Fibroblast of skin of back (primary cell): ENCODE results near the gene TSKU.
"Not testable (repeated sequence)": the region's sequence is repeated elsewhere in the genome, so short reads cannot be mapped to it uniquely, and the experiment has no call there.

Experiments used
- DNase-seq: peaks from one replicate; pipeline ENCODE4 v3.0.0-alpha.2; 2013

TSKU gene

DNA sequence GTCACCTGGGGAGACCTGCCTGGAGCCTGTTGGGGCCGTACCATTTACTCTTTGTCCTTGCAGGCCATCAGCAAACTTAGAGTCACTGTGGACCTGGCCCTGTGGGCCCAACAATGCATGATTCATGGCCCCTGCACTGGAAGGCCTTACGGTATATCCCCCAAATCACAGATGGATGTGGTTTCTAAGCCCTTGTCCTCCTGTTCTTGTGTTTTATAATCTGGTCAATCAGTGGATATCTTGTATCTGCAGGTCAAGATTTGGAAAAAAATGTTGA lies 6.2 kb downstream of the TSKU start:
- DNase-seq = no peak

DNA sequence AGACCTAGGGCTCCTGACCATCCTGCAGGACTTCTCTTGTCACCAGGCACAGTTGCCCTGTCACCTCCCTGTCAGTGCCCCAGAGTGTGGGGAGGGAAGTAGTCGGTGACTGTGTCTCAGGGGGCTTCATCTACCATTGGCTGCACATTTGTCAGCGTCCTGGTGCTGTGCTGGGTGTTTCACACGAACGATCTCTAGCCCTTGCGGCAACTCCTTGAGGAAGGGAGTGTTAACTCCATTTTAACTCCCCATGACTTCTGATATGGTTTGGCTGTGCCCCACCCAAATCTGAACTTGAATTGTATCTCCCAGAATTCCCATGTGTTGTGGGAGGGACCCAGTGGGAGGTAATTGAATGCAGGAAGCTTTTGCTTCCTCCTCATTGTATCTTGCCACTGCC lies 7.1 kb downstream of the TSKU start:
- DNase-seq = no peak

DNA sequence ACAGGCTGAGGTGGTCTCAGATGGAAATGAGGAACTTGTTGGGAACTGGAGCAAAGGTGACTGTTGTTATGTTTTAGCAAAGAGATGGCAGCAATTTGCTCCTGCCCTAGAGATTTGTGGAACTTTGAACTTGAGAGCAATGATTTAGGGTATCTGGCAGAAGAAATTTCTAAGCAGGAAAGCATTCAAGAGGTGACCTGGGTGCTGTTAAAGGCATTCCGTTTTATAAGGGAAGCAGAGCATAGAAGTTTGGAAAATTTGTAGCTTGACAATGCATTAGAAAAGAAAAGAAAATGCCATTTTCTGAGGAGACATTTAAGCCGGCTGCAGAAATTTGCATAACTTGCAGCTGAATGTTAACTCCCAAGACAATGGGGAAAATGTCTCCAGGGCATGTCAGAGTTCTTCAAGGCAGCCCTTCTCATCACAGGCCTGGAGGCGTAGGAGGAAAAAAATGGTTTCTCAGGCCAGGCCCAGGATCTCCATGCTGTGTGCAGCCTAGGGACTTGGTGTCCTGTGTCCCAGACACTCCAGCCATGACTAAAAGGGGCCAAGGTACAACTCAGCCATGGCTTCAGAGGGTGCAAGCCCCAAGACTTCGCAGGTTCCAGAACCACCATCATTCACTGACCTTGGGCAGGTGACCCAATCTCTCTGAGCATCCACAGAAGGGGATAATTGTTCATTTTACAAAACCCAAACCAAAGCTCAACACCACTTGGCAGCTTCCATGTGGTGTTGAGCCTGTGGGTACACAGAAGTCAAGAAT lies 8.0 kb downstream of the TSKU start:
- DNase-seq = not testable (repeated sequence)

DNA sequence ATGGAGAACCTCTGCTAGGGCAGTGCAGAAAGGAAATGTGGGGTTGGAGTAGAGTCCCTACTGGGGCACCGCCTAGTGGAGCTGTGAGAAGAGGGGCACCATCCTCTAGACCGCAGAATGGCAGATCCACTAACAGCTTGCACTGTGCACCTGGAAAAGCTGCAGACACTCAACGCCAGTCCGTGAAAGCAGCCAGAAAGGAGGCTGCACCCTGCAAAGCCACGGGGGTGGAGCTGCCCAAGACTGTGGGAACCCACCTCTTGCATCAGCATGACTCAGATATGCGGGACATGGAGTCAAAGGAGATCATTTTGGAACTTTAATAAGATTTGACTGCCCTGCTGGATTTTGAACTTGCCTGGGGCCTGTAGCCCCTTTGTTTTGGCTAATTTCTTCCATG lies 8.7 kb downstream of the TSKU start:
- peak; percentile 68 for DNase-seq

DNA sequence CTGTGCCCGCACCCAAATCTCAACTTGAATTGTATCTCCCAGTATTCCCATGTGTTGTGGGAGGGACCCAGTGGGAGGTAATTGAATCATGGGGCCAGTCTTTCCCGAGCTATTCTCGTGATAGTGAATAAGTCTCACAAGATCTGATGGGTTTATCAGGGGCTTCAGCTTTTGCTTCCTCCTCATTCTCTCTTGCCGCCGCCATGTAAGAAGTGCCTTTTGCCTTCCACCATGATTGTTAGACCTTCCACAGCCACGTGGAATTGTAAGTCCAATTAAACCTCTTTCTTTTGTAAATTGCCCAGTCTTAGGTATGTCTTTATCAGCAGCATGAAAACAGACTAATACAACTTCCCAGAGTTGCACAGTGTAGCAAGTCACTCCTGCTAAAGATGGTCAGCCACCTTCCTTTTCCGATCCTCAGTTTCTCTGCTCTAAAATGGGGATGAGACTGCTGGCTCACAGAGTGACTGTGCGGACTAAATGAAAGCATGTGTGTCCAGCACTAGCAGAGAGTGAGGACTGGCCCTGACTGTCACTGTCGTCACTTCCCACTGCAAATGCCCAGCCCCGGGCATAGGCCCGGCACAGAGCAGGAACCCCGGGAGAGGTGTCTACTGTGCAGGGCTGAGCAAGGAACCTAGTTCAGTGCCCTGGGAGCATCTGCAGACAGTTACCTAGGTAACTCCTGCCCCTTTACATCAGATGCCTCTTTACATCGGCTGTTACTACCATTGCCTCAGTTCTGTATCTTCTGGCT lies 9.5 kb downstream of the TSKU start:
- DNase-seq = no peak

DNA sequence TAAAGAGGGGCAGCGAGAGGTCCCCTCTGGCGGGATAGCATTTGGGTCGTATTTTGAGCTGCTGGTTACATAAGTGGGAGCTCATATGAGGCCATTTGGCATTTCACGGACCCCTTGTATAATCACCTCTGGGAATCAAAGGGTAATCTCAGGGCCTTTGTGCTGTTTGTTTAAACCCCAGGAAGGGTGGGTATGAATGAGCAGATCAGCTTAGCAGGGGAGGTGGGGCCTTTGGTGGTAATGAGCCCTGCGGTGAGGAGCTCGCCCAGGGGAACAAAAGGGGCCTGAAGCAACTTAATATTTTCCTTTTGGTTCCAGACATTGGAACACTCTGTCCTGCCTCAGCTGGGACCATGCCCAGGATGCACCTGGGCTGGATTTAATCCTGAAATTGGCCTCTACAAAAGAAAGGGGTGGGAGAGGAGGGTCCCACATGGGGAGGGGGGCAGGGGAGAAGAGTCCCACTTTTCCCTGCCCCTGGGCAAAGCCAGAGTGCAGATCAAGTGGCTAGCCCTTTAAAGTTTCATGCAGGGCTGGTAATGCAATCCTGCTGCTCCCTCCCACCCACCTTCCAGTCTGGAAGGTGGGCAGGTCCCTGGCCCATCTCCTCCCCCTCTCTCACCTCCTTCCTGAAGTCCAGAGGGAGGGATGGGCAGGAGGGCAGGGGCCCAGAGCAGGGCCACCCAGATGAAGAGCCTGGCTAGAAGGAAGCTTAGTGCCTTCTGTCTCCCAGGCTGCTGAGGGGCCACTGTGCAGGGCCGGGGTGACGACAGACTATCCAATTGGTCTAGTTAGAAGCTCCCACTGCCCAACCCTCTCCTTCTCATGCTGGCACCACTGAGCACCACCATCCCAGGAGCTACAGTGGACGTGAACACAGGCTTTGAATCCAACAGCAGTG lies 10.5 kb downstream of the TSKU start:
- no peak for DNase-seq

DNA sequence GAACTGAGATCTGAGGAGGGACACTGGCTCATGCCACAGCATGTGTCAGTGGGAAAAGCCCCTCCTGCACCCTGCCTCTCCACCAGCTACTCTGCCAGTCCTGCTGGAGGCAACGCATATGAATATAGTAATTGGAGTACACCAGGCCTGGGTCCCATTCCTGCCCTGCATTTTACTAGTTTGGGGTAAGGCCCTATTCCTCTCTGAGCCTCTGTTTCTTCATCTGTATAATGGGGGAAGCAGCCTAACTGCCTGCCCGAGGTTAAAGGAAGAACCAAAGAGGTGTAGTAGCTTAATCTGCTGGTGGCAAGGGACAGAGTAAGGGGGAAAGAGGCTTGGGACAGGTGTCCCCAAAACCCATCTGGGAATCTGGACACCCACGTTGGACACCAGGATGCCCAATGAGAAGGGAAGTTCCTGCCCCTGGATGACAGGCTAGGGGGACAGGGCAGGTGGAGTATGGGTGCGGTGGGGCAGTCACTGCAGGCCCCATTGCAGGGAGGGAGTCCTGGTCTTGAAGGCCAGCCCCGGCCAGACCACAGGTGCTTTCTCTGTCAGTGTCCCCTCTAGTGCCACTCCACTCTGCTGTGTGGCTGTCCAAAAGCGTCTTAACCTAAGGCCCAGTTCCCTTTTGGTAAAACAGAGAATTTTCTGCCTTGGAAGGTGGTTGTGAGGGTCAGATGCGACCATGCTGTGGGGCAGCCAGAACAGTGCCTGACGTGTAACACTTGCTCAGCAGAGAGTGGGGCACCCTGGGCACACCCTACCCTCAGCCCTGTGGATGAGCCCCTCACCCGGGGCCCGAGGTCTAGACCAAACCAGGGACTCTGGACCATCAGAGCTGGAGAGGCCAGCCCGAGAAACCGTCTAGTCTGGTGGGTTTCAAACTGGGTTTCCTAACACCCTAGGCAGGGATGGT lies 11.5 kb downstream of the TSKU start:
- DNase-seq = no peak

DNA sequence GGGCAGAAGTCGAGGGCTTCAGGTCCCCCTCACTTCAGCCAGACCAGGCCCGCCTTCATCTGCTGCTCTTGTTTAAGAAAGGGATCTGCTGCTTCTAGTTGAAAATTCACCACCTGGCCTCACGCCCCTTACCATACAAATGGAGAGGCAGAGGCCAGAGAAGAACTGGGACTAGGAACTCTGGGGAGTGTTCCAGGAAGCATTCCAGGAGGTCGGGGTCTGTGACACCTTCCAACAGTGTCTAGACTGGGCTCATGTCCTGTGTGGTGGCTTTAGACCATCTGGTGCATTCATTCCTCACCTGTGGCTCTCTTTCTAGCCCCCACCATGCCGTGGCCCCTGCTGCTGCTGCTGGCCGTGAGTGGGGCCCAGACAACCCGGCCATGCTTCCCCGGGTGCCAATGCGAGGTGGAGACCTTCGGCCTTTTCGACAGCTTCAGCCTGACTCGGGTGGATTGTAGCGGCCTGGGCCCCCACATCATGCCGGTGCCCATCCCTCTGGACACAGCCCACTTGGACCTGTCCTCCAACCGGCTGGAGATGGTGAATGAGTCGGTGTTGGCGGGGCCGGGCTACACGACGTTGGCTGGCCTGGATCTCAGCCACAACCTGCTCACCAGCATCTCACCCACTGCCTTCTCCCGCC lies 12.3 kb downstream of the TSKU start:
- no peak for DNase-seq

DNA sequence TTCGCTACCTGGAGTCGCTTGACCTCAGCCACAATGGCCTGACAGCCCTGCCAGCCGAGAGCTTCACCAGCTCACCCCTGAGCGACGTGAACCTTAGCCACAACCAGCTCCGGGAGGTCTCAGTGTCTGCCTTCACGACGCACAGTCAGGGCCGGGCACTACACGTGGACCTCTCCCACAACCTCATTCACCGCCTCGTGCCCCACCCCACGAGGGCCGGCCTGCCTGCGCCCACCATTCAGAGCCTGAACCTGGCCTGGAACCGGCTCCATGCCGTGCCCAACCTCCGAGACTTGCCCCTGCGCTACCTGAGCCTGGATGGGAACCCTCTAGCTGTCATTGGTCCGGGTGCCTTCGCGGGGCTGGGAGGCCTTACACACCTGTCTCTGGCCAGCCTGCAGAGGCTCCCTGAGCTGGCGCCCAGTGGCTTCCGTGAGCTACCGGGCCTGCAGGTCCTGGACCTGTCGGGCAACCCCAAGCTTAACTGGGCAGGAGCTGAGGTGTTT lies 12.8 kb downstream of the TSKU start:
- no peak for DNase-seq

DNA sequence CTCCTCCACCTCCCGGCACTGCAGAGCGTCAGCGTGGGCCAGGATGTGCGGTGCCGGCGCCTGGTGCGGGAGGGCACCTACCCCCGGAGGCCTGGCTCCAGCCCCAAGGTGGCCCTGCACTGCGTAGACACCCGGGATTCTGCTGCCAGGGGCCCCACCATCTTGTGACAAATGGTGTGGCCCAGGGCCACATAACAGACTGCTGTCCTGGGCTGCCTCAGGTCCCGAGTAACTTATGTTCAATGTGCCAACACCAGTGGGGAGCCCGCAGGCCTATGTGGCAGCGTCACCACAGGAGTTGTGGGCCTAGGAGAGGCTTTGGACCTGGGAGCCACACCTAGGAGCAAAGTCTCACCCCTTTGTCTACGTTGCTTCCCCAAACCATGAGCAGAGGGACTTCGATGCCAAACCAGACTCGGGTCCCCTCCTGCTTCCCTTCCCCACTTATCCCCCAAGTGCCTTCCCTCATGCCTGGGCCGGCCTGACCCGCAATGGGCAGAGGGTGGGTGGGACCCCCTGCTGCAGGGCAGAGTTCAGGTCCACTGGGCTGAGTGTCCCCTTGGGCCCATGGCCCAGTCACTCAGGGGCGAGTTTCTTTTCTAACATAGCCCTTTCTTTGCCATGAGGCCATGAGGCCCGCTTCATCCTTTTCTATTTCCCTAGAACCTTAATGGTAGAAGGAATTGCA lies 13.5 kb downstream of the TSKU start:
- no peak for DNase-seq

DNA sequence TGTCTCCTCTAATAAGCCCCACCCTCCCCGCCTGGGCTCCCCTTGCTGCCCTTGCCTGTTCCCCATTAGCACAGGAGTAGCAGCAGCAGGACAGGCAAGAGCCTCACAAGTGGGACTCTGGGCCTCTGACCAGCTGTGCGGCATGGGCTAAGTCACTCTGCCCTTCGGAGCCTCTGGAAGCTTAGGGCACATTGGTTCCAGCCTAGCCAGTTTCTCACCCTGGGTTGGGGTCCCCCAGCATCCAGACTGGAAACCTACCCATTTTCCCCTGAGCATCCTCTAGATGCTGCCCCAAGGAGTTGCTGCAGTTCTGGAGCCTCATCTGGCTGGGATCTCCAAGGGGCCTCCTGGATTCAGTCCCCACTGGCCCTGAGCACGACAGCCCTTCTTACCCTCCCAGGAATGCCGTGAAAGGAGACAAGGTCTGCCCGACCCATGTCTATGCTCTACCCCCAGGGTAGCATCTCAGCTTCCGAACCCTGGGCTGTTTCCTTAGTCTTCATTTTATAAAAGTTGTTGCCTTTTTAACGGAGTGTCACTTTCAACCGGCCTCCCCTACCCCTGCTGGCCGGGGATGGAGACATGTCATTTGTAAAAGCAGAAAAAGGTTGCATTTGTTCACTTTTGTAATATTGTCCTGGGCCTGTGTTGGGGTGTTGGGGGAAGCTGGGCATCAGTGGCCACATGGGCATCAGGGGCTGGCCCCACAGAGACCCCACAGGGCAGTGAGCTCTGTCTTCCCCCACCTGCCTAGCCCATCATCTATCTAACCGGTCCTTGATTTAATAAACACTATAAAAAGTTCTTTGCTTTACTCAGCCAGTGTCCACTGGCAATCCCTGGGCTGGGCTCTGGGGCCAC lies 14.4 kb downstream of the TSKU start:
- no peak for DNase-seq

DNA sequence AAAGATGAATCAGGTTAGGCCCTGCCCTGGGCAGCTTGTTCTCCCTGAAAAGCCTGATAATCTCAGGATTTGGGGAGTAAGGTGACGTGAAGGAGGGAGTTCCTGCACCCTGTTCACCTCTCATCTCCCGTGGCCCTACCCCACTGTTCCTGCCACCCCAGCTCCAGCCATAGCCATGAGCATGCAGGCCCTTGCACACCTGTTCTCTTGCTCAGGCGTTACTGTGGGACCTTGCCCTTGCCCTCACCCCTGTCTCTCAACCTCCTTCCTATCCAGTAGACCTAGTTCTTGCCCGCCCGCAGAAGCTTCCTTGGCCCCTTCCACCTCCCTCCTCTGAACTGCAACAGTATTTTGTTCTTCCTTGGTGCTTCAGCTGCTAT lies 15.0 kb downstream of the TSKU start:
- DNase-seq = no peak

DNA sequence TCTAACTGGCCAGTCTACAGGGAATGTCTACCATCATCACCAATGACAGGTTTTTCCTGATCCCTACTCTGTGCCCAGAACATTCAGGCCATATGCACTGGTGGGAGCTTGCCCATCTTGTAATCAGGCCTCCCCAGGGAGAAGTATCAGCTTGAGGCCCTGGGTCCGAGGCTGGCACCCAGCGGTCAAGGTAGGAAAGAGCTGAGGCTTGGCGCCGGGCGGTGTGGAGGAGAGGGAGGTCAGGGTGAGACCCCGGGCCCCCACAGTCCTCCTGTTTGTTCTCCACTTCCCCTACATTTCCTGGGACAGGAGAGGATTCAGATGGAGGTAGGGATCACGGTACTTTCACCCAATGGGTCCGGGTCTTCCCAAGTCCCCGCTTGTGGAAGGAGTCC lies 15.5 kb downstream of the TSKU start:
- DNase-seq = no peak

DNA sequence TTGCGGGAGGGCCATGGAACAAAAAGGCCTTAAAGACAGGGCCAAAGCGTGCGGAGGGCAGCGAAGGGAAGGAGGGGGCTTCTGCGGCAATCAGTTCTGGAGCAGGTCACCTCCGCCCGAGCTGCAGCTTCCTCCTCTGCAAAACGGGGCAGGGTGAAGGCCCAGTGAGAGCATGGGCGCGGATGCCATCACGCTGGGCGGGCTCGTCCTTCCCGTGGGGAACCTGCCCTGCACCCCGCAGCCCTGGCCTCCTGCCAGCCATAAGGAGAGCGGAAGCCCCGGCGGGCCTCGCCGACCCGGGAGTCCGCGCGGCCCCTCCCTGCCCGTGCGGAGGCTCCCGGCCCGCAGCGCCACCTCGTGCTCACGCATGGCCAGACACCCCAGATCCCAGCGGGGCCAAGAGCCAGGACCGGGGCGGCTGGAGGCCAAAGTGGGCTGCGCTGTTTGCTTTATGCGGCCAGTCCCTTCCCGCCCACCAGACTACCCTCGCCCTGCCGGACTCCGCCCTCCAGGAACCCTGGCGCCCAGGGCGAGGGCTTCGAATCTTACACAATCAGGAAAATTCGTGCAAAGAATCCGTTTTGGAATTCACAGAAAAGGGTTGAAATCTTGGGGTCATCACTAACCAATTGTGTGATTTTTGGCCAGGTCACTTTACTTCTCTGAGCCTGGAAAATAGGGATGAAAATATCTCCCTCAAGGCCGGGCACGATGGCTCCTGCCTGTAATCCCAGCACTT lies 16.1 kb downstream of the TSKU start:
- DNase-seq = peak; percentile 64

DNA sequence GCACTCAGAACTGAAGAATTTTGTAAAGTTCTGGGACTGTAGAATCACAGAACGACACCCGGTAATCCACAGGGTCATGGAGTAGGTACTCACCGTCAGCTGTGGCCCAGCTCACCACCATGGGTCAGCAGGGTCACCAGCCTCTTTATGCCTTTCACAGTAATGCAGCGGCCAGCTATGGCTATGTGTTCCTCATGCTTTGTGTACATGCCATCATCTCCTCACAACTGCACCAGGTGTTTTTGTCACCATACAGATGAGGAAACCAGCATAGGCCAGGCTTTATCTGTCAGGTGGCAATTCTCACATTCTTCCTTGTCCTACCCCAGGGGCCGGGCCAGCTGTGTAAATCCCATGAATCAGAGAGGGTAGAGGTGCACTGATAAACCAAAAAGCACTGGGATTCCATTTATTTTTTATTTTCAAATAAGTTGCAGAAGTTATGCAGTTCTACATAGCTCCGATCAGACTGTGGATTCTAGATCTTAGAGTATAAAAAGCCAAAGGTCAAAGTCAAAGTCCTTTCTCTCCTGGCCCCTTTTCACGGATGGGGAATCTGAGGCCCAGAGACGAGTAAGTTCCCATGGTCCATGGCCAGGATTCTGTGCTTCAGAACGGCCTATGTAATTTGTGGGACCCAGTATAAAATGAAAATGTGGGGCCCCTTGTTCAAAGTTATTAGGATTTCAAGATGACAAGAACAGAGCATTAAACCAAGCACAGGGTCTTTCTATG lies 17.5 kb downstream of the TSKU start:
- DNase-seq = no peak

DNA sequence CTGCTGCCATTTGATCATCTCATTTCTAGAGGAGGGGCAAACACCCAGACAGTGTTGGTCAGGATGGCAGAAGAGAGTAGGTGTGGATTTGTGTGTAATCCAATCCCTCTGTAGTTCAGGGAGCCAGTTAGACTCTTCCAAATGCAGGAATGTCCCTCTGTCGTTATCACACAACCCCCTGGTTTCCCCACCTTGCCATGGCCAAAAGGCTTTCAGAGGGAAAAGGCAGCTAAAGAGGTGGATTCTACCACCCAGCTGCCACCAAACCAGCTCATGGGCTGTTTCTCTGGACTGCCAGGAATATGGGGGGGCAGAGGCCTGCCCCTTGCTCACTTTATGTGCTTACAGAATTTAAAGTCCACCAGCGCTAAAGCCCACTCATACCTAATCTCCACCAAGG lies 18.1 kb downstream of the TSKU start:
- no peak for DNase-seq

DNA sequence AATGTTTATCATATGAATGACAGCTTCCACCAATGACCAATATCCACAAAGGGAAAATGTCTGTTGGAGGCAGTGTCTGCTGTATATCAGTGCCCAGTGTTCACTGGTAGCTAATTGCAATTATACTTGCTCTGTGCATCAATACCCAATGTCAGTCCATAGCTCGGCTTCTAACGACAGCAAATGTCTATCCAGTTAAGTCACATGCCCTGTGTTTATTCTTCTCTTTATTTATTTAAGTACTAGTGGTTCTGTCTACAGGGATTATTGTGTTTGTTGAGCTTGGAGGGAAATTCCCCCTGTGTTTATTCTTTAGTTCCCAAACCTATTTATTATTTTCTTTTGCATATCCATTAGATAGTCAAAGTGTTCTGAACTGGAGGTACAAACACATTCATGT lies 18.6 kb downstream of the TSKU start:
- no peak for DNase-seq

DNA sequence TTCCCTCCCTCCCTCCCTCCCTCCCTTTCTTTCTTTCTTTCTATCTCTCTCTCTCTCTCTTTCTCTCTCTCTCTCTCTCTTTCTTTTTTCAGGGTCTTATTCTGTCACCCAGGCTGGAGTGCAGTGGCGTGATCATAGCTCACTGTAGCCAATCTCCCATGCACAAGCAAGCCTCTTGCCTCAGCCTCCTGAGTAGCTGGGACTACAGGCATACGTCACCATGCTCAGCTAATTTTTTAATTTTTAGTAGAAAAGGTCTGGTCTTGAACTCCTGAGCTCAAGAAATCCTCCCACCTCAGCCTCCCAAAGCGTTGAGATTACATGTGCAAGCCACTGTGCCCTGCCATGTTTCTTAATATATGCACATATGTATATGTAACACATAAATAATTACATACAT lies 19.0 kb downstream of the TSKU start:
- DNase-seq = no peak

DNA sequence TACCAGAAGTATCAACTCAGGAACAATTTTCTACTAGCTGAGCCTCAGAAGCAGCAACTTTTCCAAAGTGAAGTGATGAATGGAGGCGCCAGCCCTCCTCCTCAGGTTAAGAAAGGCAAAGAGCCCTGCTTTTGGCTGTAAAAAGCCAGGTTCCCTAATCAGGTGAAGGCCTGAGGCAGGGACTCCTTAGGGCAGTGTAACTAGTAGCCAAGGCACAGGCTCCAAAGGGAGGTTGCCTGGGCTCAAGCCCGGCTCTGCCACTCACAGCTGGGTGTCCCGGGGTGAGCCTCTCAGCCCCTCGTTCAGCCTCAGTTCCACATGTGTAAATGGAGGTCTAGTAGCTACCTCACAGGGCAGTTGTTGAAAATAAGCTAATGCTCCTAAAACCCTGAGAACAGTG lies 19.5 kb downstream of the TSKU start:
- no peak for DNase-seq
